ENCODE results near the gene SMIM10L2A. TPM values are rescaled to one million over a fixed set of nuclear protein-coding genes. Genes with fewer than 3 reads are reported as not detected.
A peak's percentile ranks its signal among the peaks of the same experiment; 100 is the strongest.

The SMIM10L2A gene
- total RNA-seq, 1 experiment from 2014 or later = 18.3 TPM

- H2BK20ac ChIP-seq (ENCODE audit: low read depth, low read length, poor library complexity, severe bottlenecking) = no peak overlapping the region
- DNase-seq = no peak
- no peaks in the 10 kb centered on the region for H3K27me3 ChIP-seq (ENCODE audit: insufficient read depth, low read length)
- no peak overlapping the region for H4K5ac ChIP-seq (ENCODE audit: insufficient read length, low read depth, low read length)
- H3K27me3 Mint-ChIP-seq (ENCODE audit: low read depth) = peaks cover 1% of the 10 kb centered on the region; the same call in 1 of the 2 replicates
- no peaks in the 10 kb centered on the region for H3K23me2 ChIP-seq (ENCODE audit: insufficient read length, low read depth, low read length, poor library complexity, severe bottlenecking)
- H2BK15ac ChIP-seq (ENCODE audit: low read depth, low read length) = no peak overlapping the region
- H3K9me3 Mint-ChIP-seq = peaks cover 54 to 57% of the 10 kb centered on the region in 2 experiments
- no peak overlapping the region for H3K4ac ChIP-seq (ENCODE audit: low read depth, low read length)
- no peaks in the 10 kb centered on the region for H4K20me1 ChIP-seq (ENCODE audit: control insufficient read depth, insufficient read depth, insufficient read length)
- no peak overlapping the region for H3K56ac ChIP-seq (ENCODE audit: insufficient read length, low read depth, low read length)
- no peak overlapping the region for H3K9ac ChIP-seq (ENCODE audit: extremely low read depth, insufficient read length, low read length)
- peaks cover 0 to 8% (median 0%) of the 10 kb centered on the region in 3 experiments; a peak in 4 of 7 replicates for H3K36me3 Mint-ChIP-seq (ENCODE audit: insufficient read depth in 1 of 3, low read depth in 3 of 3)
- H4K91ac ChIP-seq (ENCODE audit: insufficient read length, low read depth, low read length) = no peak overlapping the region
- no peak overlapping the region for H2AK5ac ChIP-seq (ENCODE audit: insufficient read length, low read length)
- H3K27ac ChIP-seq (ENCODE audit: insufficient read length, low read depth, low read length) = no peak overlapping the region
- peaks cover 15% of the 10 kb centered on the region in 2 experiments for H3K4me1 Mint-ChIP-seq
- H3K14ac ChIP-seq (ENCODE audit: insufficient read depth, low read length) = no peak overlapping the region
- H3K79me1 ChIP-seq (ENCODE audit: insufficient read depth, low read depth, low read length, poor library complexity, severe bottlenecking) = no peaks in the 10 kb centered on the region
- no peak overlapping the region for H2BK12ac ChIP-seq (ENCODE audit: insufficient read length, low read depth, low read length)
- peaks cover 31% of the 10 kb centered on the region for H3K9me3 ChIP-seq (ENCODE audit: control insufficient read depth, low read depth, low read length)
- H3T11ph ChIP-seq (ENCODE audit: low read length) = no peak overlapping the region
- no peak overlapping the region for H3K18ac ChIP-seq (ENCODE audit: insufficient read length, low read depth, low read length)
- no peaks in the 10 kb centered on the region for H3K79me2 ChIP-seq (ENCODE audit: insufficient read depth, low read length)
- H3K4me1 ChIP-seq (ENCODE audit: insufficient read depth, low read length) = no peaks in the 10 kb centered on the region; the same call in 1 of the 2 replicates
- H2BK120ac ChIP-seq (ENCODE audit: low read depth, low read length, poor library complexity, severe bottlenecking) = no peak overlapping the region
- H3K23ac ChIP-seq (ENCODE audit: insufficient read length, low read depth, low read length) = no peak overlapping the region
- no peak overlapping the region for H3K4me2 ChIP-seq (ENCODE audit: insufficient read depth, insufficient read length, low read length)
- H4K8ac ChIP-seq (replicated peaks; ENCODE audit: insufficient read length, low read depth, low read length) = no peak overlapping the region
- WGBS (ENCODE audit: extremely low coverage, insufficient read length, low lambda C conversion rate) = no CpG with 5 or more reads among the region's 1 CpG
- TF ChIP-seq CTCF (conservative IDR thresholded peaks at IDR 0.05) = no peak
- no peak overlapping the region for H2AFZ ChIP-seq (ENCODE audit: low read length)
- no peak overlapping the region for H3K4me3 Mint-ChIP-seq
- H2BK5ac ChIP-seq (ENCODE audit: insufficient read length, low read length) = no peak overlapping the region
- H3K27ac Mint-ChIP-seq = 0 out of 7 replicates have a peak overlapping the region, but pooled peaks of 1 of the 3 experiments have one; percentile 4
These were observed 32.5 kb upstream of the SMIM10L2A start for GRCh38 chrX:135389243-135389642.
